CD14-positive monocyte (primary cell): ENCODE results near the gene ARHGEF33. TPM values are rescaled to one million over a fixed set of nuclear protein-coding genes. Genes with fewer than 3 reads are reported as not detected.

Source experiments
- DNase-seq, 3 donors: peaks; one replicate each; pipeline ENCODE4 v3.0.0-alpha.2; 2011 to 2022
- H2AFZ ChIP-seq: 2 replicates; pipeline ENCODE4 v1.6.0; 2012; ENCODE audit warnings: mild to moderate bottlenecking, low read depth, low read length, inconsistent platforms; ENCODE audit not compliant: insufficient read depth, poor library complexity, severe bottlenecking
- H3K27ac ChIP-seq, 2 donors: 1 replicate in 1 of 2; 2 replicates in 1 of 2; pipeline ENCODE4 v1.5.1; 2012 to 2013; ENCODE audit warnings: low read length in 2 of 2, control low read depth in 1 of 2, inconsistent platforms in 1 of 2, low read depth in 1 of 2, mild to moderate bottlenecking in 1 of 2
- H3K27me3 ChIP-seq, 2 donors: one replicate each; pipeline versions ENCODE4 v1.6.0 to v1.6.1; 2011 to 2013; ENCODE audit warnings: low read length in 2 of 2; ENCODE audit not compliant: control insufficient read depth in 2 of 2, insufficient read depth in 2 of 2
- H3K36me3 ChIP-seq, 2 donors: replicated peaks in 1 of 2; 1 replicate in 1 of 2; 2 replicates in 1 of 2; pipeline versions ENCODE4 v1.5.1 to v1.6.1; 2012 to 2013; ENCODE audit warnings: low read length in 2 of 2, control low read depth in 1 of 2, inconsistent platforms in 1 of 2, mild to moderate bottlenecking in 1 of 2; ENCODE audit not compliant: insufficient read depth in 2 of 2, control insufficient read depth in 1 of 2
- H3K4me1 ChIP-seq, 2 donors: 1 replicate in 1 of 2; 2 replicates in 1 of 2; pipeline versions ENCODE4 v1.5.1 to v1.6.1; 2012 to 2013; ENCODE audit warnings: low read length in 2 of 2, control low read depth in 1 of 2, inconsistent platforms in 1 of 2, mild to moderate bottlenecking in 1 of 2, moderate library complexity in 1 of 2; ENCODE audit not compliant: insufficient read depth in 2 of 2, control insufficient read depth in 1 of 2
- H3K4me2 ChIP-seq: replicated peaks from 2 replicates; pipeline ENCODE3; 2012; ENCODE audit warnings: low read length, moderate library complexity, mild to moderate bottlenecking; ENCODE audit not compliant: poor library complexity, severe bottlenecking; ENCODE audit errors: extremely low read depth
- H3K4me3 ChIP-seq, 3 experiments: fragments of 200-600 bp in 1 of 3; sonication (generic) in 1 of 3; replicated peaks in 1 of 3; 1 replicate in 2 of 3; 2 replicates in 1 of 3; pipeline ENCODE4 v1.5.1; 2011 to 2013; ENCODE audit warnings: low read length in 3 of 3, mild to moderate bottlenecking in 3 of 3, control low read depth in 2 of 3, low read depth in 2 of 3, inconsistent platforms in 1 of 3, moderate library complexity in 1 of 3
- H3K79me2 ChIP-seq: 2 replicates; pipeline ENCODE4 v1.6.0; 2012; ENCODE audit warnings: mild to moderate bottlenecking, control low read depth, inconsistent platforms, low read length, moderate library complexity; ENCODE audit not compliant: insufficient read depth
- H3K9ac ChIP-seq: 2 replicates; pipeline ENCODE4 v1.6.0; 2017; ENCODE audit warnings: low read length, mild to moderate bottlenecking; ENCODE audit not compliant: insufficient read depth, poor library complexity, severe bottlenecking
- H3K9me3 ChIP-seq, 2 donors: replicated peaks in 1 of 2; 1 replicate in 1 of 2; 2 replicates in 1 of 2; pipeline versions ENCODE4 v1.5.1 to v1.6.1; 2012 to 2013; ENCODE audit warnings: low read length in 2 of 2, control low read depth in 1 of 2; ENCODE audit not compliant: control insufficient read depth in 1 of 2, insufficient read depth in 1 of 2
- H4K20me1 ChIP-seq: 2 replicates; pipeline ENCODE4 v1.6.0; 2012; ENCODE audit warnings: mild to moderate bottlenecking, low read length, control low read depth, moderate library complexity; ENCODE audit not compliant: insufficient read depth
- H3K27ac Mint-ChIP-seq, 7 donors: one replicate each; pipeline ENCODE4 v1.8.0; 2020; ENCODE audit warnings: mild to moderate bottlenecking in 7 of 7, mixed read lengths in 7 of 7, moderate library complexity in 6 of 7, inconsistent platforms in 2 of 7
- H3K27me3 Mint-ChIP-seq, 3 donors: one replicate each; pipeline ENCODE4 v1.8.0; 2021 to 2022; ENCODE audit warnings: low read depth in 3 of 3, mild to moderate bottlenecking in 3 of 3, mixed read lengths in 3 of 3, moderate library complexity in 3 of 3, inconsistent platforms in 1 of 3
- H3K36me3 Mint-ChIP-seq, 2 donors: one replicate each; pipeline ENCODE4 v1.8.0; 2020; ENCODE audit warnings: mixed read lengths in 2 of 2, inconsistent platforms in 1 of 2, mild to moderate bottlenecking in 1 of 2
- H3K4me1 Mint-ChIP-seq: one replicate; pipeline ENCODE4 v1.8.0; 2020; ENCODE audit warnings: mild to moderate bottlenecking, mixed read lengths
- H3K4me3 Mint-ChIP-seq, 2 donors: one replicate each; pipeline ENCODE4 v1.8.0; 2020; ENCODE audit warnings: mild to moderate bottlenecking in 2 of 2, mixed read lengths in 2 of 2, moderate library complexity in 1 of 2
- H3K9me3 Mint-ChIP-seq, 7 donors: one replicate each; pipeline ENCODE4 v1.8.0; 2020 to 2022; ENCODE audit warnings: mixed read lengths in 7 of 7, mild to moderate bottlenecking in 6 of 7, moderate library complexity in 6 of 7, inconsistent platforms in 2 of 7
- WGBS: methylation state at CpG from one replicate; pipeline ENCODE4 v1.1.5; 2013; ENCODE audit warnings: missing lambda C conversion rate; ENCODE audit not compliant: insufficient coverage; 5-methylcytosine and 5-hydroxymethylcytosine counted together
- intact Hi-C, 2 donors: fragments of 100-400 bp; cut with micrococcal nuclease; formaldehyde crosslinking; loops; one replicate each; pipeline versions ENCODE4 v1.15.0 to v1.15.1; 2023
- polyA plus RNA-seq, 3 donors: library from polyadenylated mRNA; depleted of rRNA in 1 of 3; unstranded in 2 of 3; stranded (reverse) in 1 of 3; fragments of 300-500 nt in 2 of 3; fragments of >200 nt in 1 of 3; fragmentation: Illumina TruSeq in 2 of 3; gene quantifications; 1 replicate in 2 of 3; 2 replicates in 1 of 3; pipeline ENCODE4 v1.2.3, GENCODE V29; 2012 to 2021
- TF ChIP-seq, protein P1 (sequence below): fragments of 200-600 bp; IDR thresholded peaks from one replicate; pipeline ENCODE4 v1.8.0; 2022; ENCODE audit warnings: antibody characterized with exemption, mild to moderate bottlenecking

Gene ARHGEF33
- polyA plus RNA-seq, 3 donors = 0.33 TPM; not detected in 2

DNA sequence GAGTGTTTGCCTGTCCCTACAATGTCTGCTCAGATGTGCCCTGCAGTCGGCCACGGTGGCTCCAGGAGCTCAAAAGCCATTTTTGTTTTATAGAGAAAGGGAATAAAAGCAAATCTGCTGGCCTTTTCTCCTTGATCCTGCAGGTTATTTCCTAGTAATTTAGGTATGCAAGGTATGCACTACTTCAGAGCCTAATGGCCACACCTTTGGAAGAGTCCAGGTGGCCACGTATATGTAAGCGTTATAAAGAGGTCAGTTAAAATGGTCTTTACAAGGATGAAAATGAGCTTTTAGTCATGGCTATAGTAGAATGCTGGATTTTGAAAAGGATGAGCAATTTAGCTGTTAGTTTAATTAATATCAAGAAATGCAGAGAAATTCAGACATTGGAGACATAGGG, 81.7 kb downstream of the ARHGEF33 start:
- TF ChIP-seq, protein P1, sequence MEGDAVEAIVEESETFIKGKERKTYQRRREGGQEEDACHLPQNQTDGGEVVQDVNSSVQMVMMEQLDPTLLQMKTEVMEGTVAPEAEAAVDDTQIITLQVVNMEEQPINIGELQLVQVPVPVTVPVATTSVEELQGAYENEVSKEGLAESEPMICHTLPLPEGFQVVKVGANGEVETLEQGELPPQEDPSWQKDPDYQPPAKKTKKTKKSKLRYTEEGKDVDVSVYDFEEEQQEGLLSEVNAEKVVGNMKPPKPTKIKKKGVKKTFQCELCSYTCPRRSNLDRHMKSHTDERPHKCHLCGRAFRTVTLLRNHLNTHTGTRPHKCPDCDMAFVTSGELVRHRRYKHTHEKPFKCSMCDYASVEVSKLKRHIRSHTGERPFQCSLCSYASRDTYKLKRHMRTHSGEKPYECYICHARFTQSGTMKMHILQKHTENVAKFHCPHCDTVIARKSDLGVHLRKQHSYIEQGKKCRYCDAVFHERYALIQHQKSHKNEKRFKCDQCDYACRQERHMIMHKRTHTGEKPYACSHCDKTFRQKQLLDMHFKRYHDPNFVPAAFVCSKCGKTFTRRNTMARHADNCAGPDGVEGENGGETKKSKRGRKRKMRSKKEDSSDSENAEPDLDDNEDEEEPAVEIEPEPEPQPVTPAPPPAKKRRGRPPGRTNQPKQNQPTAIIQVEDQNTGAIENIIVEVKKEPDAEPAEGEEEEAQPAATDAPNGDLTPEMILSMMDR = no peak
- Histone ChIP-seq H3K79me2 (no peaks in the 10 kb centered on the region), H3K4me2 (no peak overlapping the region), H3K9ac (no peak overlapping the region), H2AFZ (no peak overlapping the region), H3K4me3 (no peak overlapping the region), H3K9me3 (no peaks in the 10 kb centered on the region), H4K20me1 (no peaks in the 10 kb centered on the region), H3K4me1 (peaks cover 0 to 9% of the 10 kb centered on the region in 2 donors), H3K27me3 (no peaks in the 10 kb centered on the region), H3K36me3 (no peaks in the 10 kb centered on the region), H3K27ac (no peak overlapping the region)
- H3K4me3 Mint-ChIP-seq = no peak overlapping the region
- peaks cover 0 to 1% (median 1%) of the 10 kb centered on the region in 3 donors for H3K27me3 Mint-ChIP-seq
- H3K36me3 Mint-ChIP-seq = no peaks in the 10 kb centered on the region
- intact Hi-C loops = no loop called here
- peaks cover 6% of the 10 kb centered on the region for H3K4me1 Mint-ChIP-seq
- 100% methylated on average over 3 of the region's 4 CpGs for WGBS
- no peak overlapping the region for H3K27ac Mint-ChIP-seq
- no peaks in the 10 kb centered on the region for H3K9me3 Mint-ChIP-seq
- no peak for DNase-seq

DNA sequence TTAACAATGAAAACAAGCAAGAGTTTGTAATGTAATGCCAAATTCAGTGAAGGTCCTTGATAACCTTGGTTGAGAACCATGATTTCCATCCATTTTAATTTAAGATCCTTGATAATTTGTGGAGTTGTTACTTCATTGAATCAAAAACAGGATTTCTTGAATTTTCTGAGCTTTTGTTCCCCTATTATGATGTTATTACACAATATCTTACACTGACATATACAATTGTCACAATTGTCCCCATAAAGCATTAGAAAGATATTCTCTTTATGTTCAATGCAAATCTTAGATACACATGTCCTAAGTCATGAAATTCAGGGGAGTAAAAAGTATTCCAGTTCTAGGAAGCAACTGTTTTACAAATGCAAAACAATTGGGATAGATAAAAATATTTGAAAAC, 83.6 kb downstream of the ARHGEF33 start:
- TF ChIP-seq, protein P1 = no peak
- no peak overlapping the region for H2AFZ ChIP-seq
- H4K20me1 ChIP-seq = no peaks in the 10 kb centered on the region
- H3K4me3 ChIP-seq = no peak overlapping the region
- Mint-ChIP-seq H3K27me3 (peaks cover 0 to 2% (median 1%) of the 10 kb centered on the region in 3 donors), H3K9me3 (no peaks in the 10 kb centered on the region), H3K4me3 (no peak overlapping the region), H3K36me3 (no peaks in the 10 kb centered on the region), H3K27ac (no peak overlapping the region), H3K4me1 (peaks cover 9% of the 10 kb centered on the region)
- DNase-seq = no peak
- H3K36me3 ChIP-seq = no peaks in the 10 kb centered on the region
- H3K4me1 ChIP-seq = peaks cover 0 to 17% of the 10 kb centered on the region in 2 donors
- intact Hi-C loops = no loop called here
- no peak overlapping the region for H3K4me2 ChIP-seq
- no peak overlapping the region for H3K9ac ChIP-seq
- no peaks in the 10 kb centered on the region for H3K79me2 ChIP-seq
- H3K27ac ChIP-seq = no peak overlapping the region
- H3K9me3 ChIP-seq = no peaks in the 10 kb centered on the region
- H3K27me3 ChIP-seq = no peaks in the 10 kb centered on the region
